Measurements from ENCODE around the gene GNB5. TPM values are rescaled to one million over a fixed set of nuclear protein-coding genes. Genes with fewer than 3 reads are reported as not detected.
"Not testable (repeated sequence)": the region's sequence is repeated elsewhere in the genome, so short reads cannot be mapped to it uniquely, and the experiment has no call there.

GNB5 gene
- polyA plus RNA-seq, 4 donors, result 14.9 to 23.4 (median 16.8) TPM

GRCh38 chr15:52171807-52172206 lies 19.4 kb downstream of the GNB5 start:
- no peak for DNase-seq (ENCODE audit: low read depth in 4 of 4, low spot score in 2 of 4)

DNA sequence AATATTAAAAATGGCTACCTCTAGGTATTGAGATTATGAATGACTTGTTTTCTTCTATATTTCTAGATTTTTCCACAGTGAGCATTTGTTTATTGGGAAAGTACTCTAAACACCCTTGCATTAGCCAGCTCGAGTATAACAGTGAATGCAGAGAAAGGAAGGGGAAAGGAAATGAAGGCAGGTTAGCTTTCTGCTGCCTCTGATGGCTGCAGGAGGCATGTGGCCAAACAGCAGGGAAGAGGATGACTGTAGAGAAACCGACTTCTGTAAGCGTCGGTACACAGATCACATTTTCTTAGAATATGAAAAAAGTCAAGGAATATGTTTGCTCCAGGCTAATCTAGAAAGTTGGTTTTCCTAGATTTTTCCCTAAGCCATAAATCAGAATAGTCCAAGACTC lies 19.8 kb downstream of the GNB5 start:
- DNase-seq (ENCODE audit: low read depth in 4 of 4, low spot score in 2 of 4), result no peak

DNA sequence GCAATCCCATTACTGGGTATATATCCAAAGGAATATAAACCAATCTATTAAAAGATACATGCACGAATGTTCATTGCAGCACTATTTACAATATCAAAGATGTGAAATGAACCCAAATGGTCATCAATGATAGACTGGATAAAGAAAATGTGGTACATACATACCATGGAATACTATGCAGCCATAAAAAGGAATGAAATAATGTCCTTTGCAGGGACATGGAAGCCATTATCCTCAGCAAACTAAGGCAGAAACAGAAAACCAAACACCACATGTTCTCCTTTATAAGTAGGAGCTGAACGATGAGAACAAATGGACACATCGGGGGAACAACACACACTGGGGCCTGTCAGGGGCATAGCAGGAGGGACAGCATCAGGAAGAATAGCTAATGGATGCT lies 21.0 kb downstream of the GNB5 start:
- DNase-seq (ENCODE audit: low read depth in 4 of 4, low spot score in 2 of 4), result not testable (repeated sequence)

GRCh38 chr15:52165494-52166131 lies 25.6 kb downstream of the GNB5 start:
- not testable (repeated sequence) for DNase-seq (ENCODE audit: low read depth in 4 of 4, low spot score in 2 of 4)

DNA sequence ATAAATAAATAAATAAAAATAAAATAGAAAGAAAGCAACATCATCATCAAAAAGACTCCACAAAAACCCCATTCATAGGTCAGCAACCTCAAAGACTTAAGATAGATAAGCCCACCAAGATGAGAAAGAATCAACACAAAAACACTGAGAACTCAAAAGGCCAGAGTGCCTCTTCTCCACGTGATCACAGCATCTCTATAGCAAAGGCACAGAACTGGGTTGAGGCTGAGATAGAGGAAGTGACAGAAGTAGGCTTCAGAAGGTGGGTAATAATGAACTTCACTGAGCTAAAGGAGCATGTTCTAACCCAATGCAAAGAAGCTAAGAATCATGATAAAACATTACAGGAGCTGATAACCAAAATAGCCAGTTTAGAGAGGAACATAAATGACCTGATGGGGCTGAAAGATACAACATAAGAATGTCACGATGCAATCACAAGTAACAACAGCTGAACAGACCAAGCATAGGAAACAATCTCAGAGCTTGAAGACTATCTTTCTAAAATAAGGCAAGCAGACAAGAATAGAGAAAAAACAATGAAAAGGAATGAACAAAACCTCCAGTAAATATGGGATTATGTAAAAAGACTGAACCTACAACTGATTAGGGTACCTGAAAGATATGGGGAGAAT lies 26.4 kb downstream of the GNB5 start:
- DNase-seq (ENCODE audit: low read depth in 4 of 4, low spot score in 2 of 4), result no peak

- no peak for DNase-seq (ENCODE audit: low read depth in 4 of 4, low spot score in 2 of 4)
Observed at GRCh38 chr15:52163321-52164190, 27.6 kb downstream of the GNB5 start.

GRCh38 chr15:52162876-52163275 lies 28.3 kb downstream of the GNB5 start:
- DNase-seq (ENCODE audit: low read depth in 4 of 4, low spot score in 2 of 4), result no peak

- DNase-seq (ENCODE audit: low read depth in 4 of 4, low spot score in 2 of 4), result no peak
Observed at GRCh38 chr15:52162260-52162659, 28.9 kb downstream of the GNB5 start.

- DNase-seq (ENCODE audit: low read depth in 4 of 4, low spot score in 2 of 4), result no peak
Observed at GRCh38 chr15:52161406-52161966, 29.7 kb downstream of the GNB5 start.

- DNase-seq (ENCODE audit: low read depth in 4 of 4, low spot score in 2 of 4), result no peak
Observed at GRCh38 chr15:52159645-52160044, 31.5 kb downstream of the GNB5 start.

GRCh38 chr15:52158084-52158765 lies 33.0 kb downstream of the GNB5 start:
- DNase-seq (ENCODE audit: low read depth in 4 of 4, low spot score in 2 of 4), result no peak

- no peak for DNase-seq (ENCODE audit: low read depth in 4 of 4, low spot score in 2 of 4)
Observed at GRCh38 chr15:52155878-52156277, 35.3 kb downstream of the GNB5 start.

GRCh38 chr15:52154896-52155865 lies 36.0 kb downstream of the GNB5 start:
- no peak for DNase-seq (ENCODE audit: low read depth in 4 of 4, low spot score in 2 of 4)

- DNase-seq (ENCODE audit: low read depth in 4 of 4, low spot score in 2 of 4), result no peak
Observed at GRCh38 chr15:52153900-52154895, 37.0 kb downstream of the GNB5 start.

DNA sequence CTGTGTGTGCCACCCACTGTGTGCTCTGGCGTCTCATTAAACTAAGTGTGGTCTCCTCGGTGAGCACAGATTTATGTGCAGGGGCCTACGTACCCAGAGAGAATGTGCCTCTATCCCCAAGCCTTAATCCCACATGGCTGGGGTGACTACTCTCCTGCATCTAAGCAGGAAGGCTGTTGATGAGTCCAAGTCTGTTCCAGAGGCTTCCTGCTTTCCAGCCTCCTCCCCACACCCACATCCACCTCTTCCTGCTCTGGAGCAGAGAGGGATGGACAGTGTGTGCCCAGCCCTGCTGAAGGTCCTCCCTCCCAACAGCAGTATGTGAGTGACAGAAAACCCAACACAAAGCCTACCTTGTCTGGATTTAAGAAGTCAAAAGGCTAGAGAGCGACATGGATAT lies 39.8 kb downstream of the GNB5 start:
- DNase-seq (ENCODE audit: low read depth in 4 of 4, low spot score in 2 of 4), result no peak

- DNase-seq (ENCODE audit: low read depth in 4 of 4, low spot score in 2 of 4), result no peak
Observed at GRCh38 chr15:52150871-52151270, 40.3 kb downstream of the GNB5 start.

GRCh38 chr15:52150043-52150825 lies 41.0 kb downstream of the GNB5 start:
- DNase-seq (ENCODE audit: low read depth in 4 of 4, low spot score in 2 of 4), result no peak

- no peak for DNase-seq (ENCODE audit: low read depth in 4 of 4, low spot score in 2 of 4)
Observed at GRCh38 chr15:52148403-52148802, 42.8 kb downstream of the GNB5 start.

Data from left renal cortex interstitium (tissue), 4 donors.